Esophagus (tissue), 2 donors: Measurements from ENCODE around the gene FAM111A. TPM values are rescaled to one million over a fixed set of nuclear protein-coding genes. Genes with fewer than 3 reads are reported as not detected.

Experiments
- H3K27ac ChIP-seq, 2 donors: one replicate each; pipeline ENCODE4 v1.5.1; 2013; ENCODE audit warnings: low read depth in 2 of 2, mild to moderate bottlenecking in 2 of 2, inconsistent platforms in 1 of 2, low read length in 1 of 2, moderate library complexity in 1 of 2
- H3K27me3 ChIP-seq, 2 donors: one replicate each; pipeline ENCODE4 v1.6.1; 2013; ENCODE audit warnings: low read length in 2 of 2, control low read depth in 1 of 2, mild to moderate bottlenecking in 1 of 2; ENCODE audit not compliant: insufficient read depth in 2 of 2, control insufficient read depth in 1 of 2
- H3K36me3 ChIP-seq, 2 donors: one replicate each; pipeline ENCODE4 v1.6.1; 2013; ENCODE audit warnings: low read length in 1 of 2; ENCODE audit not compliant: control insufficient read depth in 2 of 2, insufficient read depth in 2 of 2
- H3K4me1 ChIP-seq, 2 donors: one replicate each; pipeline ENCODE4 v1.6.1; 2013; ENCODE audit warnings: low read length in 1 of 2; ENCODE audit not compliant: control insufficient read depth in 2 of 2, insufficient read depth in 2 of 2
- H3K4me3 ChIP-seq, 2 donors: one replicate each; pipeline ENCODE4 v1.5.1; 2013; ENCODE audit warnings: low read length in 2 of 2, mild to moderate bottlenecking in 2 of 2, low read depth in 1 of 2, moderate library complexity in 1 of 2
- H3K9me3 ChIP-seq, 2 donors: one replicate each; pipeline ENCODE4 v1.6.1; 2013; ENCODE audit warnings: mild to moderate bottlenecking in 2 of 2, low read depth in 1 of 2, low read length in 1 of 2, moderate library complexity in 1 of 2; ENCODE audit not compliant: control insufficient read depth in 2 of 2, insufficient read depth in 1 of 2
- WGBS, 2 donors: extraction: QIAGEN DNeasy Blood & Tissue Kit; methylation state at CpG; one replicate each; pipeline ENCODE4 v1.1.7; 2013; 5-methylcytosine and 5-hydroxymethylcytosine counted together
- polyA plus RNA-seq, 2 donors: library from polyadenylated mRNA; stranded (reverse); fragments of 200-250 nt; gene quantifications; one replicate each; pipeline ENCODE4 v1.2.3, GENCODE V29; 2013
- donor health status: healthy with polysubstance abuse.
- donor health status: Bipolar disorder and iron deficiency.

FAM111A gene
- polyA plus RNA-seq, 2 donors: 6.6 to 21.7 TPM

DNA sequence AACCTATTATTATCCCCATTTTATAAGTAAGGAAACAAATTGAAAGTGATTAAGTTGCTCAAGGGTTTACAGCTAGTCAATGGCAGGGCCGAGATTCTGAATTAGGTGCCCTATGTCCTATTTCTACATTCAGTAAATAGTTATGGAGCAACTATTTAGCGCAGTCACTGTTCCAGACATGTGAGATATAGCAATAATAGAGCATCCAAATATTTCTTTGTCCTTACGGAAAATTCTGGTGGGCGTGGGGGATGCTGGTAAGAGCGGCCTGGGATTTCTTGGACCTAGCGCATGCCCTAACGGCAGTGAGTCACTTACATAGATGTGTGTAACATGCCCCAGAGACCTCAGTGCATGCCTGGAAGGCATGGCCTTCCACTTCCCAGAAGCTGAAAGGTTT, 33.7 kb downstream of the FAM111A start:
- H3K4me3 ChIP-seq: no peak overlapping the region
- H3K36me3 ChIP-seq: no peaks in the 10 kb centered on the region
- H3K9me3 ChIP-seq: no peaks in the 10 kb centered on the region
- WGBS, 2 donors: 76 to 84% methylated on average over 7 of the region's 7 CpGs
- no peaks in the 10 kb centered on the region for H3K27me3 ChIP-seq
- no peak overlapping the region for H3K27ac ChIP-seq
- peaks cover 3 to 4% of the 10 kb centered on the region in 2 donors for H3K4me1 ChIP-seq

DNA sequence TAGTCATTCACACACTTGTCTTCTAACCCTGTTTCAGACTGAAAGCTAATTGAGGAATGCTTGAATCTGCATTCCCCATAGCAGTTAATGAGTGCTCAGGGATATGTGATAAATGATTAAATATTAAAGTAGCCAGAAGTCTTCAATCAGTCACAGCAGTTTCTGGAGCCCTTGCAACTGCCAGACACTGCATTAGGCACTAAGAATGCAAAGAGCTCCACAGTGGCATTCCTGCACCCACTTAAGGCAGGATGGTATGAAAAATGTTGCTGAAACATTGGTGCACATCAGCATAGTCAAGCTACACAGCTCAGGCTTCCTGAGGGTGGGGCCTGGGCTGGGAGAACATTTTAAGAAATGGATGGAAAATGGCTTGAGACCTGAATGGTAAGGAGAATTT, 35.7 kb downstream of the FAM111A start:
- H3K4me1 ChIP-seq: peaks cover 4 to 5% of the 10 kb centered on the region in 2 donors
- no peaks in the 10 kb centered on the region for H3K36me3 ChIP-seq
- no peak overlapping the region for H3K27ac ChIP-seq
- H3K9me3 ChIP-seq: no peaks in the 10 kb centered on the region
- H3K4me3 ChIP-seq: no peak overlapping the region
- no peaks in the 10 kb centered on the region for H3K27me3 ChIP-seq

DNA sequence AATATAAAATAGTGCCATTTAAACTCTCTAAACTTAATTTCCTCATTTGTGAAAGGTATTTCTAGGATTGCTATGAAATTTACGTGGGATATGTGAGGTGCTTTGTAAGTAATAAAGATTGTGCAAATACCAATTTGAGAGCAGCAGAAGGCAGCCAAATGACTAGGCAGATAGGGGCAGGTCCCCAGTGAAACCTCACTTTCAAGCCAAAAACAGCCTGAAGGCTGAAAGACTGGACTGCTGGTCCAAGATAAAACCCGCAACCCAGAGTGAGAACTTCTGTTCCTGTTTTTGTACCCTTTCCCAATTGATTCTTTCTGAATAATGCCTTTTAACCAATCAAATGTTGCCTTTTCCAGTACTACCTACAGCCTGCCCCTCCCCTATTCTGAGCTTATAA, 36.5 kb downstream of the FAM111A start:
- H3K4me3 ChIP-seq: no peak overlapping the region
- H3K27ac ChIP-seq: no peak overlapping the region
- H3K9me3 ChIP-seq: no peaks in the 10 kb centered on the region
- H3K4me1 ChIP-seq: peaks cover 6 to 7% of the 10 kb centered on the region in 2 donors
- H3K36me3 ChIP-seq: no peaks in the 10 kb centered on the region
- WGBS, 2 donors: 81 to 85% methylated on average over 2 of the region's 2 CpGs
- no peaks in the 10 kb centered on the region for H3K27me3 ChIP-seq

DNA sequence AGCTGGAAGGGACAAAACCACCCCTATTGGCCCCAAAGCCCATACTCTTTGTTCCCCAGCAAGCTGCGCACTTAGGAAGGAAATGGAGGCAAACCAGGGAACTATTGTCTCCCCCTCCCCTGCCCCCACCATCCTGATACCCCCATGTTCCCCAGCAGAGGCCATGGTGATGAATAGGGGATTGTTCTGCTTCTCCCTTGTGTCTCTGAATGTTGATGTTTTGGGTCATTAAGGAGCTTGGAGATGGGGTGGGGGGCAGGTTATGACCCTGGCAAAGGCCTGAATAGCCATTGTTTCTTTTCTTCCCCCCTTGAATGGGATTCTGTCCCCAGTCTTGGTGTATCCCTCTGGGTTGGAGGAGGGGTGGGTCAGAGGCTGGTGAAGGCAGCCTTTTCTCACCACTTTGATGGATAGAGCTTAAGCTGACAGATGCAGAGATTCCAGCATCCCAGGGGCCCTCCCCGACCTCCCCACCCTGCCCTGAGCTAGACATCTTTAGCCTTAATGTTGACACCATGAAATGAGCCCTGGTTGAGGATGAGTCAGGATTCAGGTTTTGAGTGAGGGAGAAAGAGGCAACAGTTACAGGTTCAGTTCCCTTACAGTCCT, 37.6 kb downstream of the FAM111A start:
- Histone ChIP-seq H3K4me1 (peaks cover 4% of the 10 kb centered on the region in 2 donors), H3K36me3 (no peaks in the 10 kb centered on the region), H3K27ac (no peak overlapping the region), H3K9me3 (no peaks in the 10 kb centered on the region), H3K27me3 (no peaks in the 10 kb centered on the region), H3K4me3 (no peak overlapping the region)
- 79 to 84% methylated on average over 2 of the region's 2 CpGs for WGBS, 2 donors

DNA sequence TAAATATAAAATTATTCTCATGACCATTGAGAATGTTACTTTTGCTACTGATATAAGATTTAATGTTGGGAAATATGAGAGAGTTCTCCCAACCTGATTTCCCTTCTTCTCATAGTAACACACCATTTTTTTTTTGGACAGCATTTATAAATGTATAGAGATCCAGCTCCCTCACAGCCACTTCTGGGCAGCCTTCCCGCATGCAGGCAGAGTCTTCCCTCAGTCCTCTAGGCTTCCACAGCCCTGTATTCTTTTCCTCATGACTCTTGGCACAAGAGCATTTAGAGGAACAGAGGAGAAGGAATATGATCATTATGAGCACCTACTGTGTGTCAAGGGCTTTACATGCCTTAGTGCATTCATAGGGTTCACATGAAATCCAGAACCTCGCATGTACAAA, 38.3 kb downstream of the FAM111A start:
- WGBS, 2 donors: 89 to 91% methylated on average over 2 of the region's 2 CpGs
- Histone ChIP-seq H3K27ac (no peak overlapping the region), H3K4me1 (peaks cover 5 to 6% of the 10 kb centered on the region in 2 donors), H3K4me3 (no peak overlapping the region), H3K36me3 (no peaks in the 10 kb centered on the region), H3K27me3 (no peaks in the 10 kb centered on the region), H3K9me3 (no peaks in the 10 kb centered on the region)

DNA sequence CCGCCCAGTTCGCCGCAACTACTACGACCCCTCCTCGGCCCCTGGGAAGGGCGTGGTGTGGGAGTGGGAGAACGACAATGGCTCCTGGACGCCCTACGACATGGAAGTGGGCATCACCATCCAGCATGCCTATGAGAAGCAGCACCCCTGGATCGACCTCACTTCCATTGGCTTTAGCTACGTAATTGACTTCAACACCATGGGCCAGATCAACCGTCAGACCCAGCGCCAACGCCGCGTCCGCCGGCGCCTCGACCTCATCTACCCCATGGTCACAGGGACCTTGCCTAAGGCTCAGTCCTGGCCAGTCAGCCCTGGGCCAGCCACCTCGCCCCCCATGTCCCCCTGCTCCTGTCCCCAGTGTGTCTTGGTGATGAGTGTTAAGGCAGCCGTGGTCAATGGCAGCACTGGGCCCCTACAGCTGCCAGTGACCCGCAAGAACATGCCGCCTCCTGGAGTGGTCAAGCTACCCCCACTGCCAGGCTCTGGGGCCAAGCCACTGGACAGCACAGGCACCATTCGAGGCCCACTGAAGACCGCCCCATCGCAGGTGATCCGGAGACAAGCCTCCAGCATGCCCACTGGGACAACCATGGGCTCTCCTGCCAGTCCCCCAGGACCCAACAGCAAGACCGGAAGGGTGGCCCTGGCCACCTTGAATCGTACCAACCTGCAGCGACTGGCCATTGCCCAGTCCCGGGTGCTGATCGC, 39.2 kb downstream of the FAM111A start:
- H3K36me3 ChIP-seq: no peaks in the 10 kb centered on the region

DNA sequence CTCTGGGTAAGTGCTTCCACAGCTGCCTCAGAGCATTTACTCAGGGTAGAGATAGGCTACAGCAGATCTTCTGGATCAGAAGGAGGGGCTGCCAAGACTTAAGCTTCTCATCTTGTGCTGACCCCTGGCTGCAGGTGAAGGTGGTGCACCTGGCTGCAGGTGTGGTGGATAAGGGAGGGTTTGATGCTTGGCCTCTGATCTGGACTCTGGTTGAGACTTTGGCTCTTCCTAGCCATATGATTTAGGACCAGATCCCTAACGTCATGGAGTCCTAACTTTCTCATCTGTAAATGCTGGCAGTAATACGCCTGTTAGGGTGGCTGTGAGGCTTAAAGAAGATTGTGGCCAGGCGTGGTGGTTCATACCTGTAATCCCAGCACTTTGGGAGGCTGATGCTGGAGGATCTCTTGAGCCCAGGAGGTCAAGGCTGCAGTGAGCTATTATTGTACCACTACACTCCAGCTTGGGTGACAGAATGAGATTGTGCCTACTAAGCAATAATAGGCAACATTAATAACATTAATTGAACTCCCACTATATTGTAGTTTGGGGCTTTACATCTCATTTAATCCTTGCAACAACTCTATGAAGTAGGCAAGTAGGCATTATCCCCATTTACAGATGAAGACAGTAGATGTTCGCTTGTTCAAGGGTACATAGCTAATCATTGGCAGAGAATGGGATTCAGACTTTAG, 39.9 kb downstream of the FAM111A start:
- Histone ChIP-seq H3K27ac (no peak overlapping the region), H3K9me3 (no peaks in the 10 kb centered on the region), H3K4me3 (no peak overlapping the region), H3K4me1 (peaks cover 7 to 10% of the 10 kb centered on the region in 2 donors), H3K36me3 (no peaks in the 10 kb centered on the region), H3K27me3 (no peaks in the 10 kb centered on the region)
- WGBS, 2 donors: 85 to 91% methylated on average over 4 of the region's 4 CpGs

More for the DNA sequence above, 39.2 kb downstream of the FAM111A start:
- no peaks in the 10 kb centered on the region for H3K27me3 ChIP-seq
- H3K27ac ChIP-seq: no peak overlapping the region
- peaks cover 7 to 9% of the 10 kb centered on the region in 2 donors for H3K4me1 ChIP-seq
- no peaks in the 10 kb centered on the region for H3K9me3 ChIP-seq
- H3K4me3 ChIP-seq: no peak overlapping the region
- 94 to 95% methylated on average over 33 of the region's 33 CpGs for WGBS, 2 donors

DNA sequence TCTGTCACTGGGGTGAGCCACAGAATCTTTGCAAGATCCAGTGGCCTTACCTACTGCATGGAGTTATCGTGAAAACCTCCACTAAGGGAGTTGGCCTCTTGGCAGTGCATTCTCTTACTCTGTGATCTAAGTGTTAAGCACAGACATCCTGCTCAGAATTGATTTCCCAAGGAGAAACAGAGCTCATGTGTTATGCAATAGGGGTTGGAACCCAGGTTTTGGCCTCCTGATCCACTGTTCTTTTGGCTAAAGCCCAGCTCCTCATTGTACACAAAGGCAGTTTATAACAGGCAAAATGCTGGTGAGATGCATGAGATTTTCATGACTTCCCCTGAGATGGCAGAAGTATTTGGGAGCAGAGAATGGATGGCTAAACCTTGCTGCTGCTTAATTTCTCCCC, 41.1 kb downstream of the FAM111A start:
- no peaks in the 10 kb centered on the region for H3K27me3 ChIP-seq
- H3K4me1 ChIP-seq: peaks cover 7 to 11% of the 10 kb centered on the region in 2 donors
- whole genome bisulfite sequencing, 2 donors: 61 to 68% methylated on average over 1 of the region's 1 CpG
- no peak overlapping the region for H3K4me3 ChIP-seq
- H3K36me3 ChIP-seq: no peaks in the 10 kb centered on the region
- H3K27ac ChIP-seq: peak overlapping the region in 1 of 2 donors; percentile 27
- H3K9me3 ChIP-seq: no peaks in the 10 kb centered on the region

DNA sequence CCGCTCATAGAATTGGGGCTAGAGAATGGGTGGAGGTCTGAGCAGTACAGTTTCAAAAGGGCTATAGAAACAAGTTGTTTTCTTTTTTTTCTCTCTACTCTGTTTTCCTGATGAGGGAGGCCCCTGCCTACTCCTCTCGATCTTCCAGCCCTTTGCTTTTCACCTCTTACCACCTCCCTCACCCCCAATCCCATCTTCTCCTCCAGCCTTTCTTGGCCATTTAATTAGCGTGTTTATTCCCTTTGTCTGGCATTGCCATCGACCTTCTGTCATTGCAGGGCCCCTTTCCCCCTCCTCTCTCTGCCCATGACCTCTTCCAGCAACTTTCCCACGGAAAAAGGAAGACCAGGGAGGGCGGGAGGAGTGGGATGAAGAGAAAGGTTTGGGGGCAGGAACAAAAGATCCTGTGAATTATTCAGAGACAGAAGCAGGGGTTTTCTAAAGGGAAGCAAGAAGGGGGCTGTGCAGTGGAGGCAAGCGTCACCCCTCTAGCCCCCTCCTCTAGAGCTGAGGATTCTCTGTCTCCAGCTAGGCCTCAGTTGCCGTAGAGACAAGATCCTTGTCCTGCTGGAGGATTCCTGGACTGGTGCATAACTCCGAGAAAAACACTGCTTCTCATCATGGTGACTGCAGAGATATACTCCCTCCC, 42.2 kb downstream of the FAM111A start:
- Histone ChIP-seq H3K36me3 (no peaks in the 10 kb centered on the region), H3K4me1 (peaks cover 7 to 11% of the 10 kb centered on the region in 2 donors), H3K27me3 (no peaks in the 10 kb centered on the region), H3K27ac (peak overlapping the region in 1 of 2 donors; percentile 43), H3K4me3 (no peak overlapping the region), H3K9me3 (no peaks in the 10 kb centered on the region)
- WGBS, 2 donors: 65 to 76% methylated on average over 9 of the region's 9 CpGs
